DMS 273 (cell line): Measurements from ENCODE around the gene ERMP1.

Experiments
- DNase-seq: peaks from one replicate; lab custom pipeline; 2025; ENCODE audit not compliant: unreplicated experiment; lab: John Stamatoyannopoulos, UW

ERMP1 gene

GRCh38 chr9:5854063-5854790 lies 21.3 kb upstream of the ERMP1 start:
- DNase-seq: no peak

- no peak for DNase-seq
Observed at GRCh38 chr9:5853617-5854016, 20.7 kb upstream of the ERMP1 start.

GRCh38 chr9:5852987-5853386 lies 20.1 kb upstream of the ERMP1 start:
- no peak for DNase-seq

DNA sequence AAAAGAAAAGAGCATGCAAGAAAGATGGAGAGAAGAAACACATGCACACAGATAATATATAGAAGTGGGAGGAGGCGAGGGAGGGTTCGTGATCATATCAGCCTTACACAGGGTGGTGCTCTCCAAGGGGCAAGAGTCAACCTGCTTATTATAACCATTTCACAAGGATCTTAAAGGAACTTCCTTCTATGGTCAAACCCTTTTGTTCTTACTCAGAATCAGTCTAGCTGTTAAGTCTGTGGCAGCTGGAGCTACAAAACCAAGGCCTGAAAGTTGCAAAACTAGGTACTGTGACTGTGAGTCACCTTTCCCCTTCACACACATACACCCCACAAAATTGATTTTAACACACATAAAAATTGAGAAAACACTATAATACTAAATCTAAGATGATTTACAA lies 18.5 kb upstream of the ERMP1 start:
- no peak for DNase-seq

- DNase-seq: no peak
Observed at GRCh38 chr9:5850724-5851122, 17.8 kb upstream of the ERMP1 start.

GRCh38 chr9:5848372-5848882 lies 15.5 kb upstream of the ERMP1 start:
- DNase-seq: no peak

GRCh38 chr9:5846501-5846921 lies 13.6 kb upstream of the ERMP1 start:
- no peak for DNase-seq

GRCh38 chr9:5846096-5846495 lies 13.2 kb upstream of the ERMP1 start:
- peak; percentile 68 for DNase-seq

DNA sequence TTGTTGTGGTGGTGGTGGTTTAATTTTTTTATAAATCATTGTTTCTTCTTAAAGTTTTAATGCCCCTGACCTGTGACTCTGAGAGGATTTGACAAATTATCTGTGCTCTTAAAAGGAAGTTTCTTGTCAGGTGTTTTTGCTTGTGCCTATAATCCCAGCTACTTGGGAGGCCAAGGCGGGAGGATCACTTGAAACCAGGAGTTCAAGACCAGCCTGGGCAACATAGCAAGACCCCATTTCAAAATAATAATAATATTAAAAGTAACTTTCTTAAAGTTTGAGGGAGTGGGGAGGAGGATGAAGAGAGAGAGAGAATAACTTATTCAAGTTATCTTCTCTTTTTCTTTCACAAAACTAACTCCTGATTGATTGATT lies 12.2 kb upstream of the ERMP1 start:
- no peak for DNase-seq

DNA sequence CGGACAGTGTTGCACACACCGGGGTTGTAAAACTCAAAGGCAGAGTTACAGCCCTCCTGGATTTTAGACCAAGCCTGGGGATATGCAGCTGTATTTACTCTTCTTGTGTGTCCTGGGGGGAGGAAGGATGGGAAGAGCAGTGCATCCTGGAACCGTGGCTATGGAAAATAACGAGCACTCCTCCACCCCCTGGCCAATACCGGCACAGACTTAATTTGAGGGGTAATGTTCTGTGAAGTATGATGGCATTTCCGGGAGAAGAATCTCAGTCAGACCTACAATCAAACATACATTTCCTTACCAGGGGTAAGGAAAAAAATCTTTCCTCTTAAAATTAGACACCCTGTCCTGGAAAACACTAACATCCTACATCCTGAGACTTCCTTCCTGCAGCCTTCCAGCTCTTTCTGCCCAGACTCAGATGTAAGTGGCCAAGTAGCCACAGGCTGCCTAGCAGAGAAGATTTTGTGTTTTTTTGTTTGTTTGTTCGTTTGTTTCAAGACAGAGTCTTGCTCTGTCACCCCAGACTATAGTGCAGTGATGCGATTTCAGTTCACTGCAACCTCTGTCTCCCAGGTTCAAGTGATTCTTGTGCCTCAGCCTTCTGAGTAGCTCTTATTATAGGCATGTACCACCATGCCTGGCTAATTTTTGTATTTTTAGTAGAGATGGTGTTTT lies 11.0 kb upstream of the ERMP1 start:
- DNase-seq: peak; percentile 40

GRCh38 chr9:5842929-5843793 lies 10.2 kb upstream of the ERMP1 start:
- DNase-seq: no peak

- no peak for DNase-seq
Observed at GRCh38 chr9:5841771-5842573, 9.1 kb upstream of the ERMP1 start.

GRCh38 chr9:5840788-5841187 lies 7.9 kb upstream of the ERMP1 start:
- no peak for DNase-seq

GRCh38 chr9:5839572-5839902 lies 6.6 kb upstream of the ERMP1 start:
- no peak for DNase-seq

DNA sequence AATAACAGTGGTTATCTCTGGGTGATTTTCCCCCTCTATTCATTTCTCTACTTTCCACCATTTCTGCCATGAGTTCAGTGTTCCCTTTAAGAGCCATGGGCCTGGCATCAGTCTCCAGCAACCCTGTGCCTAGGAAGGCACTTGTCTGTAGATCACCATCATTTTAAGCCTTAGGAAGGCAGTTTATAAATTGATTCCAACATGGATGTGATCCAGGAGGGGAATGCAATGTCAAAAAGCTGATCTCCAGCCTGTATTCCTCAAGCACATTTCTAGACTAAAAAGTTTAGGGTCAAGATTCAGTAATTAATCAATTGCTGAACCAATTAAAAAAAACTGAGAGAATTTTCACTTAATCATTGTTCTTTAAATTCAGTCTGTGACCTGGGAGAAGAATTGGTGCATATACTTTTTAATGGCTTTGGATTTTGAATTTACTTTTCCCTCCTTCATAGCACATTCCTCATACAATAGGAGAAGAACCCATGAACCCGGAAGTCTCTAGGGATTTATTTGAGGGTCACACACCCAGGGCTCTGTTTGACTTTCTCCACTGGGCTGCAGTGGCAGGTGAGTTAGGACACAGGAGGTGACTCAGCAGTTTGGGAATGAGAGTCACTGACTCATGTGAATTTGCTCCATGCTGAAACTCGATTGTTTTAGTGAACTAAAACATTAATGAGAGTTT lies 6.1 kb upstream of the ERMP1 start:
- peak; percentile 10 for DNase-seq

GRCh38 chr9:5835808-5836207 lies 2.9 kb upstream of the ERMP1 start:
- DNase-seq: no peak

- DNase-seq: no peak
Observed at GRCh38 chr9:5834214-5834613, 1.3 kb upstream of the ERMP1 start.

DNA sequence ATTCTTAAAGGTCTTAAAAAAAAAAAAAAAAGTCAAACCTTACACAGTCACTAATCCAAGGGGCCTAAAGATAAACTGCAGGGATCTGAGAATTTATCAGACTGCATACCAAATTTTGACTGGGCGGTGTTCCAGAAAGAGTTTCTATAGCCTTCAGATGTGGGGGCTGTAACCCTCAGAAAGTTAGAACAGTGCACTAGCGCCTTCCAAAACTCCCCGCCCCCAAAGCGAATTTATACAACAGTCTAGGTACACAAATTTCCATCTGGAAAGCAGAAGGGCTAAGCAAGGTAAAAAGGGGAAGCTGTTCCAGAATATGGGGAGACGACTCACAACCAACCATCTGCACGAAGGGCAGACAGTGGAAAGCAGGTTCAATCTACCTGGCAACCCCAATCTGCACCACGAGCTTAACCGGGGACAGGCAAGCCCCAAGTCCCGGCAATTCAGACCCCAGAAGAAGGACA lies 813 bp downstream of the ERMP1 start:
- DNase-seq: peak; percentile 52

GRCh38 chr9:5825895-5826622 lies 6.9 kb downstream of the ERMP1 start:
- no peak for DNase-seq

- DNase-seq: no peak
Observed at GRCh38 chr9:5825223-5825622, 7.7 kb downstream of the ERMP1 start.
